ENCODE results near the gene BCKDHA.

DNA sequence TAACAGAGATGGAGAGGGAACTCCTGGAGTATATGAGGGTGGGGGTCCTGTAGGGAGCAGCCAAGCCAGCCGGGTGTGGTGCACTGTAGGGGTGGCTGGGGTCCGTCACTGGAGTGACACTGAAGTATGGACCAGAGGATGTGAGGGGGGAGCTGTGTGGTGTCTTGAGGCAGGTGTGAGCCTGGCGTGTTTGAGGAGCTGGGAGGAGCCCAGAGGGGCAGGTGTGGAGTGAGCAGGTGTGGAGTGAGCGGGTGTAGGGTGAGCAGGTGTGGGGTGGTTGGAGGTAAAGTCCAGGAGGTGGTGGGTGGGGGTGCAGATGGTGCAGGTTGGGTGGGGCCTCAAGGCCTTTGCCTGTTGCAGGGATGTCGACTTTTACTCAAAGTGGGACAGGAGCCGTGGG is 23.7 kb downstream of the BCKDHA start:
- TF ChIP-seq CTCF (IDR thresholded peaks at IDR 0.05) = no peak
- no peak for TF ChIP-seq POLR2A (IDR thresholded peaks at IDR 0.05; ENCODE audit: low read depth)
- TF ChIP-seq POLR2AphosphoS5 (IDR thresholded peaks at IDR 0.05) = no peak
- TF ChIP-seq EP300 (IDR thresholded peaks at IDR 0.05) = no peak

All from esophagus muscularis mucosa (tissue), 4 donors.